WTC11 (cell line): ENCODE measurements around the gene XKR7. TPM values are rescaled to one million over a fixed set of nuclear protein-coding genes. Genes with fewer than 3 reads are reported as not detected.

Experiments used
- ATAC-seq: fragments of 200-7000 bp; cut with Tn5 transposase; 2 replicates; pipeline ENCODE4 v1.10.0; 2021; ENCODE audit warnings: mild to moderate bottlenecking, moderate library complexity
- CTCF ChIA-PET: fragments of 300-600 bp; sonication (Branson Sonifier 250); formaldehyde crosslinking; loops from one replicate; lab custom pipeline; 2021; ENCODE audit warnings: antibody characterized with exemption; lab: Charles Lee
- POLR2A ChIA-PET: fragments of 350-600 bp; sonication (Branson Sonifier 250); formaldehyde crosslinking; loops from one replicate; lab custom pipeline; 2021; ENCODE audit warnings: antibody characterized with exemption; lab: Charles Lee
- DNase-seq: peaks from one replicate; pipeline ENCODE4 v3.0.0; 2021; ENCODE audit warnings: low spot score
- H3K27ac Mint-ChIP-seq: 2 replicates; pipeline ENCODE4 v1.8.0; 2021; ENCODE audit warnings: mixed read lengths
- H3K27me3 Mint-ChIP-seq: 2 replicates; pipeline ENCODE4 v1.8.0; 2021; ENCODE audit warnings: low read depth, mild to moderate bottlenecking, moderate library complexity, mixed read lengths
- H3K36me3 Mint-ChIP-seq: 2 replicates; pipeline ENCODE4 v1.8.0; 2021; ENCODE audit warnings: mixed read lengths
- H3K4me1 Mint-ChIP-seq: 2 replicates; pipeline ENCODE4 v1.8.0; 2022; ENCODE audit warnings: mixed read lengths
- H3K4me3 Mint-ChIP-seq: 2 replicates; pipeline ENCODE4 v1.8.0; 2021; ENCODE audit warnings: mild to moderate bottlenecking, moderate library complexity, mixed read lengths
- H3K9me3 Mint-ChIP-seq: 2 replicates; pipeline ENCODE4 v1.8.0; 2021; ENCODE audit warnings: mixed read lengths
- ARID4B ChIP-seq: sonication (generic); formaldehyde crosslinking; IDR thresholded peaks from 2 replicates; pipeline ENCODE4 v1.8.0; 2023; ENCODE audit warnings: missing genetic modification reagents, mild to moderate bottlenecking, borderline replicate concordance
- ATF3 ChIP-seq: sonication (generic); formaldehyde crosslinking; conservative IDR thresholded peaks from 2 replicates; pipeline ENCODE4 v1.8.1; 2022; ENCODE audit warnings: mild to moderate bottlenecking, missing genetic modification reagents
- CTCF ChIP-seq: fragments of 200-600 bp; IDR thresholded peaks from 2 replicates; pipeline ENCODE4 v1.8.0; 2022; ENCODE audit warnings: antibody characterized with exemption
- ERG ChIP-seq: fragments of 250-450 bp; sonication (Bioruptor Pico); IDR thresholded peaks from 2 replicates; pipeline ENCODE4 v1.8.0; 2021; ENCODE audit warnings: mild to moderate bottlenecking
- GRHL2 ChIP-seq: fragments of 250-450 bp; sonication (Bioruptor Pico); IDR thresholded peaks from 2 replicates; pipeline ENCODE4 v1.8.0; 2022; ENCODE audit warnings: mild to moderate bottlenecking, moderate library complexity; ENCODE audit not compliant: insufficient replicate concordance, severe bottlenecking
- IRF1 ChIP-seq: sonication (generic); formaldehyde crosslinking; IDR thresholded peaks from 2 replicates; pipeline ENCODE4 v1.8.0; 2023; ENCODE audit warnings: missing genetic modification reagents
- IRF2 ChIP-seq: sonication (generic); formaldehyde crosslinking; IDR thresholded peaks from 2 replicates; pipeline ENCODE4 v1.8.0; 2022; ENCODE audit warnings: low read depth, missing genetic modification reagents, borderline replicate concordance
- MAX ChIP-seq: sonication (generic); formaldehyde crosslinking; IDR thresholded peaks from 2 replicates; pipeline ENCODE4 v1.8.0; 2022; ENCODE audit warnings: mild to moderate bottlenecking, missing genetic modification reagents
- NFE2L1 ChIP-seq: sonication (generic); formaldehyde crosslinking; IDR thresholded peaks from 2 replicates; pipeline ENCODE4 v1.8.1; 2023; ENCODE audit warnings: missing genetic modification reagents
- PRDM15 ChIP-seq: sonication (generic); formaldehyde crosslinking; IDR thresholded peaks from 2 replicates; pipeline ENCODE4 v1.8.0; 2022; ENCODE audit warnings: missing genetic modification reagents
- RELA ChIP-seq: sonication (generic); formaldehyde crosslinking; IDR thresholded peaks from 2 replicates; pipeline ENCODE4 v1.8.1; 2022; ENCODE audit warnings: missing genetic modification reagents, mild to moderate bottlenecking, borderline replicate concordance
- RORB ChIP-seq: fragments of 250-450 bp; sonication (Bioruptor Pico); IDR thresholded peaks from 2 replicates; pipeline ENCODE4 v1.9.0; 2021; ENCODE audit warnings: mild to moderate bottlenecking
- SMAD3 ChIP-seq: sonication (generic); formaldehyde crosslinking; IDR thresholded peaks from 2 replicates; pipeline ENCODE4 v1.8.0; 2022; ENCODE audit warnings: missing genetic modification reagents, mild to moderate bottlenecking, borderline replicate concordance
- SP1 ChIP-seq: sonication (generic); formaldehyde crosslinking; conservative IDR thresholded peaks from 2 replicates; pipeline ENCODE4 v1.8.1; 2022; ENCODE audit warnings: missing genetic modification reagents
- USF2 ChIP-seq: sonication (generic); formaldehyde crosslinking; IDR thresholded peaks from 2 replicates; pipeline ENCODE4 v1.8.1; 2023; ENCODE audit warnings: mild to moderate bottlenecking, missing genetic modification reagents, moderate library complexity
- ZNF416 ChIP-seq: fragments of 250-450 bp; sonication (Bioruptor Pico); IDR thresholded peaks from 2 replicates; pipeline ENCODE4 v1.9.0; 2021; ENCODE audit warnings: mild to moderate bottlenecking, inconsistent platforms
- ZNF425 ChIP-seq: fragments of 250-450 bp; sonication (Bioruptor Pico); conservative IDR thresholded peaks from 2 replicates; pipeline ENCODE4 v1.9.0; 2021; ENCODE audit warnings: mild to moderate bottlenecking
- total RNA-seq: library from RNA; stranded (reverse); gene quantifications from 3 replicates; pipeline ENCODE4 v1.2.3, GENCODE V29; 2021

Gene XKR7
- total RNA-seq, 1 experiment from 2014 or later = 2.5 TPM

- TF ChIP-seq PRDM15 (CRISPR knock-in tag) = no peak
Measured at GRCh38 chr20:32034581-32035425, 66.9 kb downstream of the XKR7 start (continued).

GRCh38 chr20:32035426-32035779, 67.5 kb downstream of the XKR7 start:
- ChIA-PET CTCF (interaction anchor here (0.5 to 9.5 kb wide), 11 partner anchors 16 to 212 kb away, joined by 3 to 70 read pairs (median 6); partner anchors contain the start of genes HCK, PDRG1 and XKR7), POLR2A (no interaction called here)
- no peak overlapping the region for H3K27ac Mint-ChIP-seq
- H3K27me3 Mint-ChIP-seq = peaks cover 2% of the 10 kb centered on the region; the same call in 1 of the 2 replicates
- H3K4me3 Mint-ChIP-seq = no peak overlapping the region
- peaks cover 14% of the 10 kb centered on the region for H3K4me1 Mint-ChIP-seq
- no peaks in the 10 kb centered on the region for H3K36me3 Mint-ChIP-seq
- H3K9me3 Mint-ChIP-seq = no peaks in the 10 kb centered on the region
- no peak for ATAC-seq
- no peak for DNase-seq
- no peak for TF ChIP-seq ATF3 (CRISPR knock-in tag)
- TF ChIP-seq RELA (CRISPR knock-in tag) = no peak
- no peak for TF ChIP-seq RORB (CRISPR knock-in tag)
- no peak for TF ChIP-seq GRHL2 (CRISPR knock-in tag)
- no peak for TF ChIP-seq CTCF
- TF ChIP-seq MAX (CRISPR knock-in tag) = no peak
- TF ChIP-seq ZNF425 (CRISPR knock-in tag) = no peak
- no peak for TF ChIP-seq USF2 (CRISPR knock-in tag)
- no peak for TF ChIP-seq IRF2
- TF ChIP-seq ZNF416 (CRISPR knock-in tag) = no peak
- no peak for TF ChIP-seq ERG
- TF ChIP-seq ARID4B (CRISPR knock-in tag) = no peak
- no peak for TF ChIP-seq NFE2L1 (CRISPR knock-in tag)
- no peak for TF ChIP-seq SP1 (CRISPR knock-in tag)
- TF ChIP-seq IRF1 (CRISPR knock-in tag) = no peak
- no peak for TF ChIP-seq SMAD3 (CRISPR knock-in tag)
